Prostate gland (tissue), 2 donors: ENCODE measurements around the gene PNPLA5.

Experiments used
- CTCF ChIP-seq, 4 experiments: fragments of 200-600 bp in 2 of 4; fragments of 450-650 bp in 2 of 4; sonication (generic) in 2 of 4; IDR thresholded peaks; 1 replicate in 3 of 4; 2 replicates in 1 of 4; pipeline ENCODE4 v1.5.1; 2016 to 2019; ENCODE audit warnings: antibody characterized with exemption in 4 of 4, mild to moderate bottlenecking in 2 of 4, moderate library complexity in 2 of 4
- POLR2AphosphoS5 ChIP-seq: sonication (generic); formaldehyde crosslinking; IDR thresholded peaks from one replicate; pipeline ENCODE4 v1.6.1; 2017; ENCODE audit warnings: antibody characterized with exemption

- TF ChIP-seq POLR2AphosphoS5 (no peak), CTCF (IDR thresholded peaks at IDR 0.05) (no peak)
Observed at GRCh38 chr22:43846966-43847365, 44.8 kb downstream of the PNPLA5 start.
